Measurements from ENCODE around the gene ST8SIA6. TPM values are rescaled to one million over a fixed set of nuclear protein-coding genes. Genes with fewer than 3 reads are reported as not detected.

Gene ST8SIA6
- polyA plus RNA-seq, 2 of the 4 experiments (the other 2 are of a cell fraction): 0.16 to 0.25 TPM

- H3K4me1 ChIP-seq: no peaks in the 10 kb centered on the region
- ChIA-PET POLR2A (no interaction called here), CTCF (interaction anchor here (0.6 to 0.8 kb wide), 4 partner anchors 8 to 870 kb away, joined by 3 to 5 read pairs (median 4); no protein-coding TSS in a partner anchor)
- no peak overlapping the region for H3K4me3 ChIP-seq
- TF ChIP-seq, protein P1, sequence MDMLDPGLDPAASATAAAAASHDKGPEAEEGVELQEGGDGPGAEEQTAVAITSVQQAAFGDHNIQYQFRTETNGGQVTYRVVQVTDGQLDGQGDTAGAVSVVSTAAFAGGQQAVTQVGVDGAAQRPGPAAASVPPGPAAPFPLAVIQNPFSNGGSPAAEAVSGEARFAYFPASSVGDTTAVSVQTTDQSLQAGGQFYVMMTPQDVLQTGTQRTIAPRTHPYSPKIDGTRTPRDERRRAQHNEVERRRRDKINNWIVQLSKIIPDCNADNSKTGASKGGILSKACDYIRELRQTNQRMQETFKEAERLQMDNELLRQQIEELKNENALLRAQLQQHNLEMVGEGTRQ (IDR thresholded peaks at IDR 0.05): peak; percentile 25; the same call in 1 of the 2 replicates
- TF ChIP-seq ESRRA (IDR thresholded peaks at IDR 0.05; ENCODE audit: borderline replicate concordance, low read length): no peak
- no peak overlapping the region for H3K4me2 ChIP-seq
- no peak for DNase-seq (ENCODE audit: low read depth in 1 of 2, low spot score in 1 of 2)
- no peak overlapping the region for H3K27ac ChIP-seq
- no peaks in the 10 kb centered on the region for H3K9me3 ChIP-seq
- no peak for ATAC-seq
- WGBS (ENCODE audit: missing lambda C conversion rate): 33% methylated on average over 2 of the region's 2 CpGs
- no peak for FAIRE-seq
These were observed 30.7 kb downstream of the ST8SIA6 start for GRCh38 chr10:17423632-17424186.

DNA sequence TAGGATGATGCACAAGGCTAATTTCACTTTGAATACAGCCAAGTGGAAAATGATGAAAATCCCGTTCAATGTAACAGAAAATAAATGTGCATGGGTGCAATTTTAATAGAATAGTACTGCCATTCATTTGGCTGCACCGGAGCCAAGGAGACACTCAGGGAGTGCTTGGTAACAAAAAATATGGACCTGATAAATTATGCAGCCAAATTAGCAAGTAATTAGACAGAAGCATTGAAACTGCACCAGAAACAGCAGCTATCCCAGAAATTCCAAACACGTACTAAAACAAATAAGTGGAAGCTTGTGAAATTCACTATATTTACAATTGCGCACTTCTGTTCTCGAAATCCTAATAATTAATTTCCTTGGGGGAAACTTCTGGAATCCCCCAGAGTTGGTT lies 31.5 kb downstream of the ST8SIA6 start:
- no peaks in the 10 kb centered on the region for H3K4me1 ChIP-seq
- ChIA-PET CTCF (interaction anchor here (0.8 kb wide), 1 partner anchor 9 kb away, joined by 3 read pairs; no protein-coding TSS in a partner anchor), POLR2A (no interaction called here)
- H3K9me3 ChIP-seq: no peaks in the 10 kb centered on the region
- H3K4me3 ChIP-seq: no peak overlapping the region
- ATAC-seq: no peak
- 44% methylated on average over 5 of the region's 5 CpGs for WGBS (ENCODE audit: missing lambda C conversion rate)
- DNase-seq (ENCODE audit: low read depth in 1 of 2, low spot score in 1 of 2): no peak
- TF ChIP-seq ZSCAN20 (CRISPR knock-in tag; IDR thresholded peaks at IDR 0.05) (no peak), KDM5A (IDR thresholded peaks at IDR 0.05) (no peak), HOXB13 (CRISPR knock-in tag; IDR thresholded peaks at IDR 0.05; ENCODE audit: low read depth) (no peak), GATA3 (IDR thresholded peaks at IDR 0.05; ENCODE audit: borderline replicate concordance) (no peak), BCL3 (IDR thresholded peaks at IDR 0.05) (no peak), KDM1A (IDR thresholded peaks at IDR 0.05; ENCODE audit: low read depth) (no peak), EP300 (IDR thresholded peaks at IDR 0.05) (no peak), PHF8 (IDR thresholded peaks at IDR 0.05; ENCODE audit: borderline replicate concordance, low read depth) (no peak), HOXB5 (CRISPR knock-in tag; IDR thresholded peaks at IDR 0.05) (no peak), EHMT2 (IDR thresholded peaks at IDR 0.05; ENCODE audit: low read depth) (no peak)
- H3K4me2 ChIP-seq: no peak overlapping the region
- FAIRE-seq: no peak
- no peak overlapping the region for H3K27ac ChIP-seq

- ATAC-seq (no peak), DNase-seq (ENCODE audit: low read depth in 1 of 2, low spot score in 1 of 2) (no peak), FAIRE-seq (no peak)
- H3K4me1 ChIP-seq: no peaks in the 10 kb centered on the region
- no peak overlapping the region for H3K4me2 ChIP-seq
- 32% methylated on average over 2 of the region's 2 CpGs for WGBS (ENCODE audit: missing lambda C conversion rate)
- H3K9me3 ChIP-seq: no peaks in the 10 kb centered on the region
- H3K4me3 ChIP-seq: no peak overlapping the region
- TF ChIP-seq, protein P2, sequence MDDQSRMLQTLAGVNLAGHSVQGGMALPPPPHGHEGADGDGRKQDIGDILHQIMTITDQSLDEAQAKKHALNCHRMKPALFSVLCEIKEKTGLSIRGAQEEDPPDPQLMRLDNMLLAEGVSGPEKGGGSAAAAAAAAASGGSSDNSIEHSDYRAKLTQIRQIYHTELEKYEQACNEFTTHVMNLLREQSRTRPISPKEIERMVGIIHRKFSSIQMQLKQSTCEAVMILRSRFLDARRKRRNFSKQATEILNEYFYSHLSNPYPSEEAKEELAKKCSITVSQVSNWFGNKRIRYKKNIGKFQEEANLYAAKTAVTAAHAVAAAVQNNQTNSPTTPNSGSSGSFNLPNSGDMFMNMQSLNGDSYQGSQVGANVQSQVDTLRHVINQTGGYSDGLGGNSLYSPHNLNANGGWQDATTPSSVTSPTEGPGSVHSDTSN (IDR thresholded peaks at IDR 0.05): no peak
- TF ChIP-seq, protein P3, sequence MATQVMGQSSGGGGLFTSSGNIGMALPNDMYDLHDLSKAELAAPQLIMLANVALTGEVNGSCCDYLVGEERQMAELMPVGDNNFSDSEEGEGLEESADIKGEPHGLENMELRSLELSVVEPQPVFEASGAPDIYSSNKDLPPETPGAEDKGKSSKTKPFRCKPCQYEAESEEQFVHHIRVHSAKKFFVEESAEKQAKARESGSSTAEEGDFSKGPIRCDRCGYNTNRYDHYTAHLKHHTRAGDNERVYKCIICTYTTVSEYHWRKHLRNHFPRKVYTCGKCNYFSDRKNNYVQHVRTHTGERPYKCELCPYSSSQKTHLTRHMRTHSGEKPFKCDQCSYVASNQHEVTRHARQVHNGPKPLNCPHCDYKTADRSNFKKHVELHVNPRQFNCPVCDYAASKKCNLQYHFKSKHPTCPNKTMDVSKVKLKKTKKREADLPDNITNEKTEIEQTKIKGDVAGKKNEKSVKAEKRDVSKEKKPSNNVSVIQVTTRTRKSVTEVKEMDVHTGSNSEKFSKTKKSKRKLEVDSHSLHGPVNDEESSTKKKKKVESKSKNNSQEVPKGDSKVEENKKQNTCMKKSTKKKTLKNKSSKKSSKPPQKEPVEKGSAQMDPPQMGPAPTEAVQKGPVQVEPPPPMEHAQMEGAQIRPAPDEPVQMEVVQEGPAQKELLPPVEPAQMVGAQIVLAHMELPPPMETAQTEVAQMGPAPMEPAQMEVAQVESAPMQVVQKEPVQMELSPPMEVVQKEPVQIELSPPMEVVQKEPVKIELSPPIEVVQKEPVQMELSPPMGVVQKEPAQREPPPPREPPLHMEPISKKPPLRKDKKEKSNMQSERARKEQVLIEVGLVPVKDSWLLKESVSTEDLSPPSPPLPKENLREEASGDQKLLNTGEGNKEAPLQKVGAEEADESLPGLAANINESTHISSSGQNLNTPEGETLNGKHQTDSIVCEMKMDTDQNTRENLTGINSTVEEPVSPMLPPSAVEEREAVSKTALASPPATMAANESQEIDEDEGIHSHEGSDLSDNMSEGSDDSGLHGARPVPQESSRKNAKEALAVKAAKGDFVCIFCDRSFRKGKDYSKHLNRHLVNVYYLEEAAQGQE (IDR thresholded peaks at IDR 0.05): no peak
- no peak for TF ChIP-seq RFX5 (IDR thresholded peaks at IDR 0.05)
- TF ChIP-seq RARB (CRISPR knock-in tag; IDR thresholded peaks at IDR 0.05): no peak
- no peak for TF ChIP-seq CBX8 (IDR thresholded peaks at IDR 0.05)
- TF ChIP-seq NR3C1 (IDR thresholded peaks at IDR 0.05): no peak
- TF ChIP-seq SREBF2 (IDR thresholded peaks at IDR 0.05): no peak
- no peak for TF ChIP-seq RCOR1 (IDR thresholded peaks at IDR 0.05; ENCODE audit: low read depth, low read length)
- TF ChIP-seq HOXB5 (CRISPR knock-in tag; IDR thresholded peaks at IDR 0.05): no peak
- TF ChIP-seq JUNB (IDR thresholded peaks at IDR 0.05): no peak
- TF ChIP-seq BHLHE40 (IDR thresholded peaks at IDR 0.05; ENCODE audit: low read depth, low read length): no peak
- TF ChIP-seq, protein P4, sequence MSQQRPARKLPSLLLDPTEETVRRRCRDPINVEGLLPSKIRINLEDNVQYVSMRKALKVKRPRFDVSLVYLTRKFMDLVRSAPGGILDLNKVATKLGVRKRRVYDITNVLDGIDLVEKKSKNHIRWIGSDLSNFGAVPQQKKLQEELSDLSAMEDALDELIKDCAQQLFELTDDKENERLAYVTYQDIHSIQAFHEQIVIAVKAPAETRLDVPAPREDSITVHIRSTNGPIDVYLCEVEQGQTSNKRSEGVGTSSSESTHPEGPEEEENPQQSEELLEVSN (IDR thresholded peaks at IDR 0.05; ENCODE audit: borderline replicate concordance, low read depth): no peak
- no peak for TF ChIP-seq CEBPB (IDR thresholded peaks at IDR 0.05)
- no peak for TF ChIP-seq CHD2 (IDR thresholded peaks at IDR 0.05; ENCODE audit: low read length, partially characterized antibody)
- no peak for TF ChIP-seq EHMT2 (IDR thresholded peaks at IDR 0.05; ENCODE audit: low read depth)
- TF ChIP-seq, protein P1 (IDR thresholded peaks at IDR 0.05): no peak
- no peak for TF ChIP-seq NFE2L2 (conservative IDR thresholded peaks at IDR 0.05; ENCODE audit: low read length)
- no peak overlapping the region for H3K27ac ChIP-seq
- ChIA-PET CTCF (interaction anchor here (2.5 to 5.6 kb wide), 2 partner anchors 9 to 13 kb away, joined by 9 to 28 read pairs; no protein-coding TSS in a partner anchor), POLR2A (no interaction called here)
These were observed 36.1 kb downstream of the ST8SIA6 start for GRCh38 chr10:17418249-17418648.
